Activated CD8-positive, alpha-beta memory T cell treated with anti-CD3 and anti-CD28 coated beads for 24 hours (primary cell): ENCODE results near the gene ONECUT1.

Source experiments
- DNase-seq: peaks from one replicate; pipeline ENCODE4 v3.0.0-alpha.2; 2020

The ONECUT1 gene

GRCh38 chr15:52796753-52797520 lies 6.8 kb upstream of the ONECUT1 start:
- DNase-seq: no peak

GRCh38 chr15:52796228-52796521 lies 6.0 kb upstream of the ONECUT1 start:
- no peak for DNase-seq

- peak; percentile 57 for DNase-seq
These were observed 5.5 kb upstream of the ONECUT1 start for GRCh38 chr15:52795464-52796227.

GRCh38 chr15:52794665-52795463 lies 4.7 kb upstream of the ONECUT1 start:
- DNase-seq: no peak

- no peak for DNase-seq
These were observed 1.6 kb upstream of the ONECUT1 start for GRCh38 chr15:52791776-52792175.

GRCh38 chr15:52790941-52791751 lies 1.0 kb upstream of the ONECUT1 start:
- no peak for DNase-seq

- DNase-seq: no peak
These were observed 451 bp downstream of the ONECUT1 start for GRCh38 chr15:52789601-52790168.

- no peak for DNase-seq
These were observed 1.0 kb downstream of the ONECUT1 start for GRCh38 chr15:52789008-52789600.

- DNase-seq: peak; percentile 62
These were observed 1.8 kb downstream of the ONECUT1 start for GRCh38 chr15:52788099-52788986.

- no peak for DNase-seq
These were observed 2.5 kb downstream of the ONECUT1 start for GRCh38 chr15:52787549-52788098.

- DNase-seq: no peak
These were observed 3.0 kb downstream of the ONECUT1 start for GRCh38 chr15:52787123-52787503.

- DNase-seq: no peak
These were observed 3.6 kb downstream of the ONECUT1 start for GRCh38 chr15:52786436-52787122.

GRCh38 chr15:52785672-52786406 lies 4.3 kb downstream of the ONECUT1 start:
- no peak for DNase-seq

- DNase-seq: no peak
These were observed 5.1 kb downstream of the ONECUT1 start for GRCh38 chr15:52784799-52785671.

- peak; percentile 74 for DNase-seq
These were observed 6.0 kb downstream of the ONECUT1 start for GRCh38 chr15:52783929-52784798.

GRCh38 chr15:52783191-52783829 lies 6.8 kb downstream of the ONECUT1 start:
- no peak for DNase-seq

- no peak for DNase-seq
These were observed 7.6 kb downstream of the ONECUT1 start for GRCh38 chr15:52782514-52782913.
